ENCODE measurements around the gene EXOSC5. TPM values are rescaled to one million over a fixed set of nuclear protein-coding genes. Genes with fewer than 3 reads are reported as not detected.

EXOSC5 gene
- polyA plus RNA-seq, 1 experiment: 7.8 TPM

- ChIA-PET CTCF (interaction anchor here (2.8 to 4.2 kb wide), 2 partner anchors 7 to 9 kb away, joined by 13 to 16 read pairs; partner anchors contain the start of gene TGFB1), POLR2A (interaction anchor here (0.7 to 1.2 kb wide), 3 partner anchors 26 to 40 kb away, joined by 5 to 7 read pairs (median 5); no protein-coding TSS in a partner anchor)
- Histone ChIP-seq H3K27ac (ENCODE audit: low read depth, low read length) (no peak overlapping the region), H3K9me3 (ENCODE audit: control insufficient read depth, insufficient read depth, low read length) (no peaks in the 10 kb centered on the region), H3K27me3 (ENCODE audit: control insufficient read depth, insufficient read depth, low read length) (no peaks in the 10 kb centered on the region), H3K4me3 (ENCODE audit: low read depth, low read length) (no peak overlapping the region)
- no peak for TF ChIP-seq CTCF (IDR thresholded peaks at IDR 0.05; ENCODE audit: low read depth, low read length)
- DNase-seq (ENCODE audit: low read depth, low spot score): no peak
These were observed 34.9 kb downstream of the EXOSC5 start for GRCh38 chr19:41362143-41362847.

DNA sequence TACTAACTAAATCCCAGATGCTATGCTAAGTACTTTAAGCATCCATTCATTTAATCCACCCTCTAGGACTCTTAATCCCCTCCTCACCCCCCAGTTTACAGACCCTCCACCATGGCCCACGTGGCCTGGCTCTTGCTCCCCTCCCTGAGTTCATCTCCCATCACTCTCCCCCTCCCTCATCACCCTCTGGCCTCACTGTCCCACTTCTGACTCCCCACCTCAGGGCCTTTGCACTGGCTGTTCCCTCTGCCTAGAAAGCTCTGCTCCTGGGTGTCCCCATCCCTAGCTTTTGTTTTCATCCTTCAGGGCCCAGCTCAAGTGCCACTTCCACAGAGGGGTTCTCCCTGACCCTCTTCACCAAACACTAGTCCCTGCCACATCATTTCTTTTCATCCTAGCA, 37.4 kb downstream of the EXOSC5 start:
- ChIA-PET CTCF (interaction anchor here (1.5 kb wide), 1 partner anchor 51 kb away, joined by 4 read pairs; no protein-coding TSS in a partner anchor), POLR2A (interaction anchor here (0.5 kb wide), 1 partner anchor 9 kb away, joined by 4 read pairs; no protein-coding TSS in a partner anchor)
- H3K9me3 ChIP-seq (ENCODE audit: control insufficient read depth, insufficient read depth, low read length): no peaks in the 10 kb centered on the region
- no peak for TF ChIP-seq CTCF (IDR thresholded peaks at IDR 0.05; ENCODE audit: low read depth, low read length)
- DNase-seq (ENCODE audit: low read depth, low spot score): no peak
- no peaks in the 10 kb centered on the region for H3K27me3 ChIP-seq (ENCODE audit: control insufficient read depth, insufficient read depth, low read length)
- H3K4me3 ChIP-seq (ENCODE audit: low read depth, low read length): no peak overlapping the region
- no peak overlapping the region for H3K27ac ChIP-seq (ENCODE audit: low read depth, low read length)

GRCh38 chr19:41357746-41358145, 39.4 kb downstream of the EXOSC5 start:
- H3K9me3 ChIP-seq (ENCODE audit: control insufficient read depth, insufficient read depth, low read length): no peaks in the 10 kb centered on the region; the same call in 1 of the 2 replicates
- no peak for TF ChIP-seq CTCF (IDR thresholded peaks at IDR 0.05; ENCODE audit: low read depth, low read length)
- DNase-seq (ENCODE audit: low read depth, low spot score): no peak
- no peak overlapping the region for H3K4me3 ChIP-seq (ENCODE audit: low read depth, low read length)
- CTCF ChIA-PET: interaction anchor here (1.4 kb wide), 1 partner anchor 36 kb away, joined by 3 read pairs; no protein-coding TSS in a partner anchor
- H3K27ac ChIP-seq (ENCODE audit: low read depth, low read length): no peak overlapping the region
- POLR2A ChIA-PET: no interaction called here
- no peaks in the 10 kb centered on the region for H3K27me3 ChIP-seq (ENCODE audit: control insufficient read depth, insufficient read depth, low read length)

DNA sequence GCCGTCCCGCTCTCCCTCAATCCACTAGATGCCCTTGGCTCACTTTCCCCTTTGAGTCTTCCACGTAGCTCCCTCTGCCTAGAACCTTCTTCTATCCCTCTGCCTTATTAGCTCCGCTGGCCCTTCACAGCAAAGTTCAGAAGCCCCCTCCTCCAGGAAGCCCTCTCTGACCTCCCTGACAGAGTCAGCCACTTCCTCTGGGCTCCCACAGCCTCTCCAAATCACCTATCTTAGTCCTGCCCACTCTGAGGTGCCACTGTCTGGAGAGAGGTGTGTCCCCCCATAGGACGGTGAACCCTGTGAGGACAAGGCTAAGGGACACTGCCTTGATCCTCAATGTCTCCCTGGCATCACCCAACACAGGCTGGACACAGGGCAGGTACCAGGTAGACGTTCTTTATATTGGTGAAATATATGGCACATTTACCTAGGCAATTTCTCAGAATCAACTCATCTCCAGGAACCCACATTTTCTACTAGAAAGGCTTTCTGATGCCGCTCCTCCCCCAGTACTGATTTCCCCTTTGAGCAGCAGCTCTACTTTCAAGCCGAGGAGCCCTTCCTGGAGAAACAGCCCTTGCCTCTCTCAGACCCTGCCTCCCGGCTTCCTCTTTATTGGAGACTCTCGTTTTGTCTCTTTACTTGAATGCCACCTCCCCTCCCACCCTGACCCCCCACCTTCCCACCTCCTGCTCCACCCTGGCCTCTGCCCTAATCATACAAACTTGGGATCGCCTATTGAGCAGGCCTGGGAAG, 40.0 kb downstream of the EXOSC5 start:
- POLR2A ChIA-PET: no interaction called here
- no peak overlapping the region for H3K4me3 ChIP-seq (ENCODE audit: low read depth, low read length)
- no peaks in the 10 kb centered on the region; the same call in 1 of the 2 replicates for H3K9me3 ChIP-seq (ENCODE audit: control insufficient read depth, insufficient read depth, low read length)
- H3K27me3 ChIP-seq (ENCODE audit: control insufficient read depth, insufficient read depth, low read length): no peaks in the 10 kb centered on the region
- TF ChIP-seq CTCF (IDR thresholded peaks at IDR 0.05; ENCODE audit: low read depth, low read length): no peak
- CTCF ChIA-PET: interaction anchor here (0.6 kb wide), 1 partner anchor 35 kb away, joined by 3 read pairs; no protein-coding TSS in a partner anchor
- DNase-seq (ENCODE audit: low read depth, low spot score): no peak
- H3K27ac ChIP-seq (ENCODE audit: low read depth, low read length): no peak overlapping the region
